ENCODE data around the gene RNF207. TPM values are rescaled to one million over a fixed set of nuclear protein-coding genes. Genes with fewer than 3 reads are reported as not detected.

RNF207 gene
- total and polyA plus RNA-seq, 4 donors = 3.3 to 13.7 (median 5.8) TPM

- Histone ChIP-seq H3K9me3 (ENCODE audit: control insufficient read depth in 4 of 4, low read length in 3 of 4) (no peaks in the 10 kb centered on the region), H3K9ac (ENCODE audit: low read depth in 1 of 2, low read length in 2 of 2) (no peak overlapping the region), H3K36me3 (ENCODE audit: control insufficient read depth in 4 of 4, insufficient read depth in 3 of 4, low read depth in 1 of 4, low read length in 3 of 4) (peaks cover 0 to 14% (median 7%) of the 10 kb centered on the region in 4 donors), H3K4me3 (ENCODE audit: low read depth in 1 of 3, low read length in 3 of 3) (no peak overlapping the region), H3K27me3 (ENCODE audit: control insufficient read depth in 4 of 4, insufficient read depth in 4 of 4, low read length in 3 of 4) (no peaks in the 10 kb centered on the region), H3K27ac (ENCODE audit: low read depth in 1 of 2, low read length in 2 of 2) (no peak overlapping the region), H3K4me1 (ENCODE audit: control insufficient read depth in 4 of 4, insufficient read depth in 4 of 4, low read length in 3 of 4) (peaks cover 0 to 17% (median 6%) of the 10 kb centered on the region in 4 donors)
- 96% methylated on average over 29 of the region's 29 CpGs for WGBS
- TF ChIP-seq HNF4G (IDR thresholded peaks at IDR 0.05) (no peak), SP1 (IDR thresholded peaks at IDR 0.05) (no peak), GABPA (IDR thresholded peaks at IDR 0.05 in 1 of 2, conservative IDR thresholded peaks at IDR 0.05 in 1 of 2) (no peak), NR2F2 (IDR thresholded peaks at IDR 0.05) (no peak), TAF1 (conservative IDR thresholded peaks at IDR 0.05) (no peak), RXRA (IDR thresholded peaks at IDR 0.05) (no peak), HNF4A (conservative IDR thresholded peaks at IDR 0.05) (no peak), RAD21 (IDR thresholded peaks at IDR 0.05) (no peak), FOXA1 (IDR thresholded peaks at IDR 0.05) (no peak), EGR1 (IDR thresholded peaks at IDR 0.05; ENCODE audit: low read depth in 2 of 2) (no peak), FOXA2 (IDR thresholded peaks at IDR 0.05) (no peak), YY1 (IDR thresholded peaks at IDR 0.05) (no peak), ZBTB33 (IDR thresholded peaks at IDR 0.05) (no peak)
- TF ChIP-seq, protein P1, sequence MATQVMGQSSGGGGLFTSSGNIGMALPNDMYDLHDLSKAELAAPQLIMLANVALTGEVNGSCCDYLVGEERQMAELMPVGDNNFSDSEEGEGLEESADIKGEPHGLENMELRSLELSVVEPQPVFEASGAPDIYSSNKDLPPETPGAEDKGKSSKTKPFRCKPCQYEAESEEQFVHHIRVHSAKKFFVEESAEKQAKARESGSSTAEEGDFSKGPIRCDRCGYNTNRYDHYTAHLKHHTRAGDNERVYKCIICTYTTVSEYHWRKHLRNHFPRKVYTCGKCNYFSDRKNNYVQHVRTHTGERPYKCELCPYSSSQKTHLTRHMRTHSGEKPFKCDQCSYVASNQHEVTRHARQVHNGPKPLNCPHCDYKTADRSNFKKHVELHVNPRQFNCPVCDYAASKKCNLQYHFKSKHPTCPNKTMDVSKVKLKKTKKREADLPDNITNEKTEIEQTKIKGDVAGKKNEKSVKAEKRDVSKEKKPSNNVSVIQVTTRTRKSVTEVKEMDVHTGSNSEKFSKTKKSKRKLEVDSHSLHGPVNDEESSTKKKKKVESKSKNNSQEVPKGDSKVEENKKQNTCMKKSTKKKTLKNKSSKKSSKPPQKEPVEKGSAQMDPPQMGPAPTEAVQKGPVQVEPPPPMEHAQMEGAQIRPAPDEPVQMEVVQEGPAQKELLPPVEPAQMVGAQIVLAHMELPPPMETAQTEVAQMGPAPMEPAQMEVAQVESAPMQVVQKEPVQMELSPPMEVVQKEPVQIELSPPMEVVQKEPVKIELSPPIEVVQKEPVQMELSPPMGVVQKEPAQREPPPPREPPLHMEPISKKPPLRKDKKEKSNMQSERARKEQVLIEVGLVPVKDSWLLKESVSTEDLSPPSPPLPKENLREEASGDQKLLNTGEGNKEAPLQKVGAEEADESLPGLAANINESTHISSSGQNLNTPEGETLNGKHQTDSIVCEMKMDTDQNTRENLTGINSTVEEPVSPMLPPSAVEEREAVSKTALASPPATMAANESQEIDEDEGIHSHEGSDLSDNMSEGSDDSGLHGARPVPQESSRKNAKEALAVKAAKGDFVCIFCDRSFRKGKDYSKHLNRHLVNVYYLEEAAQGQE (IDR thresholded peaks at IDR 0.05) = no peak
- TF ChIP-seq, protein P2, sequence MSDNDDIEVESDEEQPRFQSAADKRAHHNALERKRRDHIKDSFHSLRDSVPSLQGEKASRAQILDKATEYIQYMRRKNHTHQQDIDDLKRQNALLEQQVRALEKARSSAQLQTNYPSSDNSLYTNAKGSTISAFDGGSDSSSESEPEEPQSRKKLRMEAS (IDR thresholded peaks at IDR 0.05) = no peak
- TF ChIP-seq, protein P3, sequence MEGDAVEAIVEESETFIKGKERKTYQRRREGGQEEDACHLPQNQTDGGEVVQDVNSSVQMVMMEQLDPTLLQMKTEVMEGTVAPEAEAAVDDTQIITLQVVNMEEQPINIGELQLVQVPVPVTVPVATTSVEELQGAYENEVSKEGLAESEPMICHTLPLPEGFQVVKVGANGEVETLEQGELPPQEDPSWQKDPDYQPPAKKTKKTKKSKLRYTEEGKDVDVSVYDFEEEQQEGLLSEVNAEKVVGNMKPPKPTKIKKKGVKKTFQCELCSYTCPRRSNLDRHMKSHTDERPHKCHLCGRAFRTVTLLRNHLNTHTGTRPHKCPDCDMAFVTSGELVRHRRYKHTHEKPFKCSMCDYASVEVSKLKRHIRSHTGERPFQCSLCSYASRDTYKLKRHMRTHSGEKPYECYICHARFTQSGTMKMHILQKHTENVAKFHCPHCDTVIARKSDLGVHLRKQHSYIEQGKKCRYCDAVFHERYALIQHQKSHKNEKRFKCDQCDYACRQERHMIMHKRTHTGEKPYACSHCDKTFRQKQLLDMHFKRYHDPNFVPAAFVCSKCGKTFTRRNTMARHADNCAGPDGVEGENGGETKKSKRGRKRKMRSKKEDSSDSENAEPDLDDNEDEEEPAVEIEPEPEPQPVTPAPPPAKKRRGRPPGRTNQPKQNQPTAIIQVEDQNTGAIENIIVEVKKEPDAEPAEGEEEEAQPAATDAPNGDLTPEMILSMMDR (IDR thresholded peaks at IDR 0.05; ENCODE audit: low read depth, low read length, missing input control) = no peak
- TF ChIP-seq, protein P4, sequence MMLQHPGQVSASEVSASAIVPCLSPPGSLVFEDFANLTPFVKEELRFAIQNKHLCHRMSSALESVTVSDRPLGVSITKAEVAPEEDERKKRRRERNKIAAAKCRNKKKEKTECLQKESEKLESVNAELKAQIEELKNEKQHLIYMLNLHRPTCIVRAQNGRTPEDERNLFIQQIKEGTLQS (IDR thresholded peaks at IDR 0.05) = no peak
- DNase-seq (ENCODE audit: low spot score) = no peak
Measured at GRCh38 chr1:6210591-6211355, 4.9 kb downstream of the RNF207 start.
